Ovary (tissue), 3 donors: ENCODE data around the gene TENM4.

Experiments
- CTCF ChIP-seq, 3 donors: fragments of 450-650 bp in 2 of 3; fragments of 200-600 bp in 1 of 3; IDR thresholded peaks; one replicate each; pipeline versions ENCODE4 v1.5.1 to v1.8.0; 2016 to 2022; ENCODE audit warnings: antibody characterized with exemption in 3 of 3, mild to moderate bottlenecking in 1 of 3
- POLR2A ChIP-seq: fragments of 450-650 bp; IDR thresholded peaks from one replicate; pipeline ENCODE4 v1.6.1; 2017; ENCODE audit warnings: antibody characterized with exemption, mild to moderate bottlenecking, moderate library complexity
- donor health status: DM: no; HTN: no; CAD: no.

GRCh38 chr11:78921509-78921908 is 519.3 kb downstream of the TENM4 start:
- TF ChIP-seq CTCF (IDR thresholded peaks at IDR 0.05), result no peak
- TF ChIP-seq POLR2A, result no peak
